HG03025 (cell line): ENCODE measurements around the gene ERO1B.
"Not testable (repeated sequence)": the region's sequence is repeated elsewhere in the genome, so short reads cannot be mapped to it uniquely, and the experiment has no call there.

Experiments used
- ATAC-seq: cut with Tn5 transposase; IDR thresholded peaks from one replicate; pipeline ENCODE4 v1.9.1; 2021; ENCODE audit warnings: mild to moderate bottlenecking, moderate library complexity; ENCODE audit not compliant: unreplicated experiment, low FRiP score

ERO1B gene

GRCh38 chr1:236281654-236282424 is at the start of gene ERO1B:
Gene ERO1B (minus strand): TSS chr1:236281958. CDS start chr1:236281783, 175 bp downstream.
- ATAC-seq: peak; percentile 84

- ATAC-seq: not testable (repeated sequence)
Measured at GRCh38 chr1:236331412-236331811, 49.7 kb upstream of the ERO1B start.

- ATAC-seq: no peak
Measured at GRCh38 chr1:236326432-236326831, 44.7 kb upstream of the ERO1B start.

- ATAC-seq: no peak
Measured at GRCh38 chr1:236325567-236325966, 43.8 kb upstream of the ERO1B start.

- no peak for ATAC-seq
Measured at GRCh38 chr1:236323819-236324411, 42.2 kb upstream of the ERO1B start.

- ATAC-seq: no peak
Measured at GRCh38 chr1:236322566-236323409, 41.0 kb upstream of the ERO1B start.

- ATAC-seq: no peak
Measured at GRCh38 chr1:236321101-236321500, 39.3 kb upstream of the ERO1B start.

- no peak for ATAC-seq
Measured at GRCh38 chr1:236320671-236321070, 38.9 kb upstream of the ERO1B start.

GRCh38 chr1:236320214-236320613 is 38.5 kb upstream of the ERO1B start:
- ATAC-seq: no peak

GRCh38 chr1:236316437-236316836 is 34.7 kb upstream of the ERO1B start:
- ATAC-seq: no peak

GRCh38 chr1:236315518-236315917 is 33.8 kb upstream of the ERO1B start:
- ATAC-seq: no peak

- ATAC-seq: no peak
Measured at GRCh38 chr1:236315092-236315491, 33.3 kb upstream of the ERO1B start.

GRCh38 chr1:236314050-236314449 is 32.3 kb upstream of the ERO1B start:
- ATAC-seq: not testable (repeated sequence)

GRCh38 chr1:236313427-236313826 is 31.7 kb upstream of the ERO1B start:
- no peak for ATAC-seq

- no peak for ATAC-seq
Measured at GRCh38 chr1:236311040-236311439, 29.3 kb upstream of the ERO1B start.

GRCh38 chr1:236308827-236309226 is 27.1 kb upstream of the ERO1B start:
- ATAC-seq: no peak

GRCh38 chr1:236307435-236307834 is 25.7 kb upstream of the ERO1B start:
- no peak for ATAC-seq

GRCh38 chr1:236304682-236305081 is 22.9 kb upstream of the ERO1B start:
- no peak for ATAC-seq

GRCh38 chr1:236303675-236304074 is 21.9 kb upstream of the ERO1B start:
- ATAC-seq: no peak

- ATAC-seq: no peak
Measured at GRCh38 chr1:236302941-236303340, 21.2 kb upstream of the ERO1B start.

GRCh38 chr1:236301958-236302335 is 20.2 kb upstream of the ERO1B start:
- no peak for ATAC-seq
